GM12864 (cell line): Measurements from ENCODE around the gene SMARCC2.

Source experiments
- DNase-seq: peaks from one replicate; pipeline ENCODE4 v3.0.0-alpha.2; 2011; ENCODE audit warnings: low read depth
- H3K4me3 ChIP-seq: 2 replicates; pipeline ENCODE4 v1.5.1; 2011; ENCODE audit warnings: mild to moderate bottlenecking, low read depth, low read length, control low read depth
- TF ChIP-seq, protein P1 (sequence below): IDR thresholded peaks from 2 replicates; pipeline ENCODE4 v1.5.1; 2011; ENCODE audit warnings: low read depth, mild to moderate bottlenecking, moderate library complexity, low read length, control low read depth, inconsistent platforms; ENCODE audit errors: missing control alignments

The SMARCC2 gene

GRCh38 chr12:56164345-56164729, 24.9 kb downstream of the SMARCC2 start:
- H3K4me3 ChIP-seq, result no peak overlapping the region
- TF ChIP-seq, protein P1, sequence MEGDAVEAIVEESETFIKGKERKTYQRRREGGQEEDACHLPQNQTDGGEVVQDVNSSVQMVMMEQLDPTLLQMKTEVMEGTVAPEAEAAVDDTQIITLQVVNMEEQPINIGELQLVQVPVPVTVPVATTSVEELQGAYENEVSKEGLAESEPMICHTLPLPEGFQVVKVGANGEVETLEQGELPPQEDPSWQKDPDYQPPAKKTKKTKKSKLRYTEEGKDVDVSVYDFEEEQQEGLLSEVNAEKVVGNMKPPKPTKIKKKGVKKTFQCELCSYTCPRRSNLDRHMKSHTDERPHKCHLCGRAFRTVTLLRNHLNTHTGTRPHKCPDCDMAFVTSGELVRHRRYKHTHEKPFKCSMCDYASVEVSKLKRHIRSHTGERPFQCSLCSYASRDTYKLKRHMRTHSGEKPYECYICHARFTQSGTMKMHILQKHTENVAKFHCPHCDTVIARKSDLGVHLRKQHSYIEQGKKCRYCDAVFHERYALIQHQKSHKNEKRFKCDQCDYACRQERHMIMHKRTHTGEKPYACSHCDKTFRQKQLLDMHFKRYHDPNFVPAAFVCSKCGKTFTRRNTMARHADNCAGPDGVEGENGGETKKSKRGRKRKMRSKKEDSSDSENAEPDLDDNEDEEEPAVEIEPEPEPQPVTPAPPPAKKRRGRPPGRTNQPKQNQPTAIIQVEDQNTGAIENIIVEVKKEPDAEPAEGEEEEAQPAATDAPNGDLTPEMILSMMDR, result no peak
- no peak for DNase-seq

DNA sequence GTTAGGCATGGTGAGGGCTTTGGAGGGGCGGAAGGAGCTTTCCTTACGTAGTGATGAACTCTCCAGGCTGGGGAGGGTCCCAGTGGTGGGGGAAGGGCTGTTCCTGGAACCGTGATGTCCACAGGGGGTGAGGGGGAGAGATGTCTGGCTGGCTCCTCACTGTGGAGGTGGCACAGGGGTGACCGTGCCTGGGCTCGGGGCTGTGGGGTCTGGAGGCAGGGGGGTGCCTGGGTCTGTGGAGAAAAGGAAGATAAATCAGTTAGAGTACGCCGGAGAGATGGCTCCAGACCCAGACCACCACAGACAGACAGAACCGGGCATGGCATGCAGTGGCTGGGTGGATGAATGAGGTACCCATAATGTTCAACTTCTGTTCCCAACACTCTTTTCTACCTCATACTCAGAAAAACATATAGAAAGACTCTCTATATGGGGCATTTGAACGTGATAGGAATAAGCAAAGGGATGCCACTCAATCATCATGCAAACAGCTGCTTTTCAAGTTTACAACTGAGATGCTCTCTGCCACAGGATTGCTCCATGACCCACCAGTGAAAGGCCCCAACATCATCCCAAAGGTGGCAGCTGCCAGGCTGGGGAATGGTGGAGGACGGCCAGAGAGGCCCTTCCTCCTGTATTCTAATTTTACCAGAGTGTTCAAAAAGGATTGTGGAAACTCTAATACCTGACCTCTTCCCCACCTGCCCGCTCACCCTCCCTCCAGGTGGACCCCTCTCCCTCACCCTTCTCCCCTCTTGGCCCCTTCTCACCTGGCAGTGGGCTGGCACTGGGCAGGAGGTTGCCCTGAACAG, 25.5 kb downstream of the SMARCC2 start:
- H3K4me3 ChIP-seq, result no peak overlapping the region
- DNase-seq, result no peak
- TF ChIP-seq, protein P1, result no peak

GRCh38 chr12:56162468-56163290, 26.6 kb downstream of the SMARCC2 start:
- no peak overlapping the region for H3K4me3 ChIP-seq
- no peak for DNase-seq
- TF ChIP-seq, protein P1, result no peak

DNA sequence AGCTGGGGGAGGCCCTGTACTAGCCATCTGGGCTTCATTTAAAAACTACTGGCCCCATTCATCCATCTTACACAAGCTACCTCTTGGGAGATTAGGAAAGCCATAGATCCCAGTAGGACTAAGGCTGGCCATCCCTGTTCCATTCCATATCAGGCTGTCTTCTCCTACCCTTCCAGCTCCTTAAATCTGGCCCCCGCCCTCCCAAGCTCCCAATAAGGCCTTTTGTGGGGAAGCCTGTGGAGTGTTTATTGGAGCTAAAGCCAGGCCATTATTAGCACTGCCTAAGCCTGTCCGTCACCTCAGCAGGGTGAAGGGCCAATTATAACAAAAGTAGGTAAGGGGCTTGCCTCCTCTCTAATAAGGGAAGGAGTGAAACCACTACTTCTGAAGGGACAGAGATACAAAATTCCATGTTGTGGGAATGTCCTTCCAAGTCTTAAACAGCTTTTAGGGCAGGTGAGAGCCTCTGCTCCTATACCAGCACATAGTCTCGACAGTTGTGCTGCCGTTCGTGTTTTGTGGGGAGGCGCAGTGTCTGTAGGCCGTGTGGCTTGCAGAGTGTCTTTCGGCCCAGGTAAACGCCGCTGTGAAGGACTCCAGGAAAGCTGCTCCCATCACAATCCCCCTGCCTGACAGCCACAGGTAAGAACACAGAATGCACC, 27.5 kb downstream of the SMARCC2 start:
- DNase-seq, result no peak
- H3K4me3 ChIP-seq, result no peak overlapping the region
- TF ChIP-seq, protein P1, result no peak

GRCh38 chr12:56160894-56161689, 28.2 kb downstream of the SMARCC2 start:
- DNase-seq, result no peak
- TF ChIP-seq, protein P1, result no peak
- H3K4me3 ChIP-seq, result peak overlapping the region; percentile 80

DNA sequence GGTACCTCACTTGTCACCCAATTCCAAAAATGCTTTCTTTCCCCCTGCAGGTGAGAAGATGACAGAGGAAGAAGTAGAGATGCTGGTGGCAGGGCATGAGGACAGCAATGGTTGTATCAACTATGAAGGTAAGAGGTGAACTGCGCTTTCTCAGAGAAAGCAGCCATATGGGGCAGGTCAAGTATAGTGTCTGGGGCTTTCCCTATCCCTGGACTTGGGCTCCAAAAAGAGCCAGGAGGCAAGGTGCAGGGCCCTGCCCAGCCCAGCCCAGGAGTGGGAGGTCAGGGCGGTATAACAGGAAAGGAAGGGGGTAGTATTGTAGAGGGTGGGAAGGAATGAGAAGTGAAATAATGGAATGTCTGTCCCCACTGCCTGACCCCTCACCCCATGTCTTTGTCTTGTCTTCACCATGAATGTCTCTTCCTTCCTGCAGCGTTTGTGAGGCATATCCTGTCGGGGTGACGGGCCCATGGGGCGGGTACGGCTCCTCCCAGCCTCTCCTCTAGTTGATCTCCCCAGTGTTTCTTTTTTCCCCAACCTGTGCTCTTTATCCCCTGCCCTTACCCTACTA, 29.0 kb downstream of the SMARCC2 start:
- TF ChIP-seq, protein P1, result no peak
- peak overlapping the region; percentile 80 for H3K4me3 ChIP-seq
- DNase-seq, result no peak
